MM.1S (cell line): Measurements from ENCODE around the gene FCER1G.

Experiments used
- DNase-seq: peaks from one replicate; pipeline ENCODE4 v3.0.0-alpha.2; 2015
- H2AFZ ChIP-seq: fragments of 300-600 bp; sonication (generic); 2 replicates; pipeline ENCODE4 v1.6.0; 2016; ENCODE audit warnings: antibody characterized with exemption, low read length
- H3F3A ChIP-seq: fragments of 300-600 bp; sonication (generic); 2 replicates; pipeline ENCODE4 v1.6.1; 2016; ENCODE audit warnings: mild to moderate bottlenecking, antibody characterized with exemption, low read length, moderate library complexity, mixed read lengths; ENCODE audit not compliant: insufficient read depth
- H3K27ac ChIP-seq: fragments of 300-600 bp; sonication (generic); 2 replicates; pipeline ENCODE4 v1.5.1; 2016; ENCODE audit warnings: mild to moderate bottlenecking, low read length
- H3K27me3 ChIP-seq: fragments of 300-600 bp; sonication (generic); replicated peaks from 2 replicates; pipeline ENCODE4 v1.6.0; 2016; ENCODE audit warnings: low read length; ENCODE audit not compliant: insufficient read depth
- H3K36me3 ChIP-seq: fragments of 300-600 bp; sonication (generic); replicated peaks from 2 replicates; pipeline ENCODE4 v1.6.1; 2016; ENCODE audit warnings: mild to moderate bottlenecking, low read length, mixed read lengths; ENCODE audit not compliant: insufficient read depth
- H3K4me1 ChIP-seq: fragments of 300-600 bp; sonication (generic); 2 replicates; pipeline ENCODE4 v1.6.1; 2016; ENCODE audit warnings: low read length, mixed read lengths
- H3K4me2 ChIP-seq: fragments of 300-600 bp; sonication (generic); 2 replicates; pipeline ENCODE4 v1.6.0; 2016; ENCODE audit warnings: low read depth, low read length
- H3K4me3 ChIP-seq: fragments of 300-600 bp; sonication (generic); 2 replicates; pipeline ENCODE4 v1.5.1; 2016; ENCODE audit warnings: low read length, mixed read lengths
- H3K79me2 ChIP-seq: fragments of 300-600 bp; sonication (generic); 2 replicates; pipeline ENCODE4 v1.6.1; 2016; ENCODE audit warnings: mixed run types, low read length, mixed read lengths
- H3K9ac ChIP-seq: fragments of 300-600 bp; sonication (generic); 2 replicates; pipeline ENCODE4 v1.6.1; 2016; ENCODE audit warnings: low read length, mixed read lengths
- H3K9me2 ChIP-seq: fragments of 300-600 bp; sonication (generic); replicated peaks from 2 replicates; pipeline ENCODE4 v1.6.1; 2016; ENCODE audit warnings: mild to moderate bottlenecking, low read length, mixed read lengths; ENCODE audit not compliant: insufficient read depth
- H3K9me3 ChIP-seq: fragments of 300-600 bp; sonication (generic); replicated peaks from 2 replicates; pipeline ENCODE4 v1.6.1; 2016; ENCODE audit warnings: mild to moderate bottlenecking, low read length, mixed read lengths; ENCODE audit not compliant: insufficient read depth
- H4K20me1 ChIP-seq: fragments of 300-600 bp; sonication (generic); 2 replicates; pipeline ENCODE4 v1.6.1; 2016; ENCODE audit warnings: mild to moderate bottlenecking, low read length, moderate library complexity, mixed read lengths; ENCODE audit not compliant: insufficient read depth
- EZH2 ChIP-seq: fragments of 300-600 bp; sonication (generic); optimal IDR thresholded peaks from 2 replicates; pipeline ENCODE3; 2017; ENCODE audit warnings: low read depth, mild to moderate bottlenecking, antibody characterized with exemption, low read length, mixed read lengths
- EZH2phosphoT487 ChIP-seq: fragments of 300-600 bp; sonication (generic); IDR thresholded peaks from 2 replicates; pipeline ENCODE4 v1.6.1; 2018; ENCODE audit warnings: antibody characterized with exemption, low read length
- TF ChIP-seq, protein P1 (sequence below): fragments of 300-600 bp; sonication (generic); IDR thresholded peaks from 2 replicates; pipeline ENCODE4 v1.5.1; 2016; ENCODE audit warnings: antibody characterized with exemption, low read length, mixed read lengths

FCER1G gene

DNA sequence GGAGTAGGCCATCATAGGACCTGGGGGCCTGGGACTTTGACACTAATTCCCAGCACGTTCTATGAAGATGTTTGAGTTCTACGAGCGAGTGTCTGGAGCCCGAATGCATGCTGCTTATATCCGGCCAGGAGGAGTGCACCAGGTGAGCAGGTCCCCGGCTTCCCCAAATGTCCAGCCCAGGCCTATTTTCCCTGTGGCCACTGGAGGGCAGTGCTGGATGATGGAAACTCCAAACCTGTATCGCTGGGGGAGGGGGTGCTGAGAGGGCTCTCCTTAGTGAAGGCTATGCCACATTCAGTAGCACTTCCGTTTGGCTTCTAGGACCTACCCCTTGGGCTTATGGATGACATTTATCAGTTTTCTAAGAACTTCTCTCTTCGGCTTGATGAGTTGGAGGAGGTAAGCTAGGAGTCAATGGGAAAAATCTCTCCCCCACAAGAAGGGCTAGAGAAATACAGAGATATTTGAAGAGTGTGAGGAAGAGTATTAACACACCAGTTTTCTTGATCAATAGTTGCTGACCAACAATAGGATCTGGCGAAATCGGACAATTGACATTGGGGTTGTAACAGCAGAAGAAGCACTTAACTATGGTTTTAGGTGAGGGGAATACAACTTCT is 5.2 kb upstream of the FCER1G start:
- H3K4me2 ChIP-seq, result peak overlapping the region; percentile 9; the same call in 1 of the 2 replicates
- H3K27ac ChIP-seq, result no peak overlapping the region; the same call in 1 of the 2 replicates
- H3K4me1 ChIP-seq, result peaks cover 12% of the 10 kb centered on the region

GRCh38 chr1:161214369-161214768 is 726 bp upstream of the FCER1G start:
- Histone ChIP-seq H3K36me3 (peaks cover 17% of the 10 kb centered on the region; the same call in 1 of the 2 replicates), H3K4me2 (no peak overlapping the region), H3K4me1 (peaks cover 36% of the 10 kb centered on the region), H3K9ac (no peak overlapping the region), H3K27me3 (no peaks in the 10 kb centered on the region), H3K27ac (no peak overlapping the region), H3K79me2 (peaks cover 7% of the 10 kb centered on the region), H3K9me2 (no peaks in the 10 kb centered on the region), H2AFZ (no peak overlapping the region), H4K20me1 (no peaks in the 10 kb centered on the region), H3F3A (peaks cover 30% of the 10 kb centered on the region), H3K4me3 (no peak overlapping the region), H3K9me3 (no peaks in the 10 kb centered on the region)
- no peak for DNase-seq
- TF ChIP-seq, protein P1, sequence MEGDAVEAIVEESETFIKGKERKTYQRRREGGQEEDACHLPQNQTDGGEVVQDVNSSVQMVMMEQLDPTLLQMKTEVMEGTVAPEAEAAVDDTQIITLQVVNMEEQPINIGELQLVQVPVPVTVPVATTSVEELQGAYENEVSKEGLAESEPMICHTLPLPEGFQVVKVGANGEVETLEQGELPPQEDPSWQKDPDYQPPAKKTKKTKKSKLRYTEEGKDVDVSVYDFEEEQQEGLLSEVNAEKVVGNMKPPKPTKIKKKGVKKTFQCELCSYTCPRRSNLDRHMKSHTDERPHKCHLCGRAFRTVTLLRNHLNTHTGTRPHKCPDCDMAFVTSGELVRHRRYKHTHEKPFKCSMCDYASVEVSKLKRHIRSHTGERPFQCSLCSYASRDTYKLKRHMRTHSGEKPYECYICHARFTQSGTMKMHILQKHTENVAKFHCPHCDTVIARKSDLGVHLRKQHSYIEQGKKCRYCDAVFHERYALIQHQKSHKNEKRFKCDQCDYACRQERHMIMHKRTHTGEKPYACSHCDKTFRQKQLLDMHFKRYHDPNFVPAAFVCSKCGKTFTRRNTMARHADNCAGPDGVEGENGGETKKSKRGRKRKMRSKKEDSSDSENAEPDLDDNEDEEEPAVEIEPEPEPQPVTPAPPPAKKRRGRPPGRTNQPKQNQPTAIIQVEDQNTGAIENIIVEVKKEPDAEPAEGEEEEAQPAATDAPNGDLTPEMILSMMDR, result no peak
- no peak for TF ChIP-seq EZH2
- TF ChIP-seq EZH2phosphoT487, result no peak

More for the DNA sequence above, 5.2 kb upstream of the FCER1G start:
- TF ChIP-seq EZH2phosphoT487, result no peak
- TF ChIP-seq, protein P1, result peak; percentile 99
- TF ChIP-seq EZH2, result no peak
- H4K20me1 ChIP-seq, result no peaks in the 10 kb centered on the region
- H3K9me3 ChIP-seq, result no peaks in the 10 kb centered on the region
- no peak overlapping the region for H3K9ac ChIP-seq
- peak; percentile 90 for DNase-seq
- no peaks in the 10 kb centered on the region for H3K27me3 ChIP-seq
- H2AFZ ChIP-seq, result no peak overlapping the region
- H3F3A ChIP-seq, result 0 out of 2 replicates have a peak, but pooled peaks cover 3% of the 10 kb centered on the region
- peaks cover 34% of the 10 kb centered on the region; the same call in 1 of the 2 replicates for H3K36me3 ChIP-seq
- H3K79me2 ChIP-seq, result peaks cover 31% of the 10 kb centered on the region
- H3K4me3 ChIP-seq, result no peak overlapping the region
- no peaks in the 10 kb centered on the region for H3K9me2 ChIP-seq

DNA sequence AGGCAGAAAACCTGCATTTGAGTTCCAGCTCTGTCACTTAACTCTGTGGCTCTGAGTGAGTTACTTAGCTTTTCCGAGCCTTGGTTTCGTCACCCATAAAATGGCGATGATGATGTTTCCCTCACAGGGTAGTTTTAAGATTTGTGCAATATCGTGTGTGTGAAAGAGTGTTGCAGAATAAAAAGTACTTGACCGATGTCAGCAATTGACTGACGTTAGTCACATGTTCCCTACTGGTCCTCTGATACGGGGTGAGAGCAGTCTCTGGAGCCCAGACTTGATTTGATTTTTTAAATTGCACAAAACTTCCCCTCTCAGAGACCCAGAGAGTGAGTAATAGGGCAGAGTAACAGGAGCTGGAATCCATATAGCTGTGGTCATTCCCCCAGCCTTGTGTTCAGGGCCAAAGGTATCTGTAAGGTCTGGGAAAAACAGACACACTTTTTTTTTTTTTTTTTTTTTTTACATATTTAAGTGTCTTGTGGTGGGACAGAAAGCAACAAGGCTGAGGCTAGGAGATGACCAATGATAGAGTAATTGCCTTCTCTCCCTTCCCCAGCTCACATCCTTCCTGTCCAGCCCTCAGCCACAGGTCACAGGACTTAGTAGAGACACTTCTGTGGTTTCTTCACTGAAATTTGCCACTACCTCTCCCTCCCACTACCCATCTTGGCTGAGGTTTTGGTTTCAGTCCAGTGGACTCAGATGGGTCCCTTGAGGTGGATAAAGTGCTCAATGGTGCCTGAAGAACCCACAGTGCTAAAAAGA is 2.0 kb downstream of the FCER1G start:
- Histone ChIP-seq H3K9me2 (no peaks in the 10 kb centered on the region), H3K27ac (peak overlapping the region; percentile 70), H3K9me3 (no peaks in the 10 kb centered on the region), H3F3A (peaks cover 28% of the 10 kb centered on the region), H3K4me2 (peak overlapping the region; percentile 51), H3K36me3 (peaks cover 11% of the 10 kb centered on the region; the same call in 1 of the 2 replicates), H3K27me3 (no peaks in the 10 kb centered on the region), H3K9ac (peak overlapping the region; percentile 26; the same call in 1 of the 2 replicates), H2AFZ (peak overlapping the region; percentile 38), H3K4me1 (peaks cover 28% of the 10 kb centered on the region), H4K20me1 (no peaks in the 10 kb centered on the region), H3K79me2 (no peaks in the 10 kb centered on the region), H3K4me3 (peak overlapping the region; percentile 2; the same call in 1 of the 2 replicates)
- TF ChIP-seq, protein P1, result no peak
- TF ChIP-seq EZH2phosphoT487, result no peak
- TF ChIP-seq EZH2, result no peak
- peak; percentile 92 for DNase-seq
